NCI-H2171 (cell line): ENCODE data around the gene TASL.
"Not testable (repeated sequence)": the region's sequence is repeated elsewhere in the genome, so short reads cannot be mapped to it uniquely, and the experiment has no call there.

Source experiments
- DNase-seq: peaks from one replicate; lab custom pipeline; 2025; lab: John Stamatoyannopoulos, UW

TASL gene

DNA sequence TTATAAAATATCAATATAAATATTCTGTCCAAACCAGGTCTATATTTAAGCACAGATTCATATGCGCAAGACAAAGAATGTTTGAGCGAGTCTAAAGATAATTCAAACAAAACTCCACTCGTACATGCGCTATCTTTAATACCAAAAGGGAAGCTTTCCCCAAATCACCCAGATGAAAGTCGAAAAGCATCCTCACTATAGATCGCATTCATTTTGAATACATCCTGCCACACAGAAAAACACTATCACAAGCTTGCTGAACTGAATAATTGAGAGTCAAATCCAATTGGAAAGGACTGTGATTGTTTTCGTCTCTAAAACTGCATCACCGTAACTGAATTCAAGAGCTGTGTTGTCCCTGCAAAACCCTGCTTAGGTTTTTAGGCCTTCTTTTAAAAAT lies 685 bp downstream of the TASL start:
- no peak for DNase-seq

DNA sequence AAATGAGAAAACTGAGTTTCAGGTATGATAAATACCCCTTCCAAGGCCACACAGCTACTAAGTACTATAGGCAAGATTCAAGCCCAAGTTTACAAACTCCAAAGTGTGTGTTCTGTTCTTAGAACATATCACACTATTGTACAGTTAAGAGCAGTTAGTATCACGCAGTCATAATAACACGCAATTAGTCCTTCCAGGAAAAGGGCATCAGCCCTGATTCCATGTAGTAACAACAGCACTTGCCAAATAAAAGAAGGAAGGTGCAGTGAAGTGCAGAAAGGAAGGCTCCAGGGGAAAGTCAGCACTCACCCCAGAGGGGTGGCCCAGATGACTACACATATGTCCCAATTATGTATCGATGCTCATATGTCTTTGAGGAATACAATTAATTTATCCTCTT lies 4.4 kb downstream of the TASL start:
- DNase-seq = no peak

DNA sequence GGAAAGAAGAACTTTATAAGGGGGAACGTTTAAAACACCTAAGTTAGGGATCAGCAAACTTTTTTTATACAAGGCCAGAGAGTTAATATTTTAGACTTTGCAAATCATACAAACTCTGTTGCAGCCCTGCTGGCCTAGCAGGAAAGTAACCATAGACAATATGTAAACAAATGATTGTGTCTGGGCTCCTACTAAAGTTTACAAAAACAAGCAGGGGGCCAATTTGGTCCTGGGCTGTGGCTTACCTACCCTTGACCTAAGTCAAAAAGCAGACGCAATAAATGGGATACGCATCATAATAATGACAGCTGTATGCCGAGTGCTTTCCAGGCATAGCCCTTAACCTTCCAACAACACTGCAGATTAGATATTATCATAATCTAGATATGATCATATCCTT lies 4.9 kb downstream of the TASL start:
- DNase-seq = no peak

DNA sequence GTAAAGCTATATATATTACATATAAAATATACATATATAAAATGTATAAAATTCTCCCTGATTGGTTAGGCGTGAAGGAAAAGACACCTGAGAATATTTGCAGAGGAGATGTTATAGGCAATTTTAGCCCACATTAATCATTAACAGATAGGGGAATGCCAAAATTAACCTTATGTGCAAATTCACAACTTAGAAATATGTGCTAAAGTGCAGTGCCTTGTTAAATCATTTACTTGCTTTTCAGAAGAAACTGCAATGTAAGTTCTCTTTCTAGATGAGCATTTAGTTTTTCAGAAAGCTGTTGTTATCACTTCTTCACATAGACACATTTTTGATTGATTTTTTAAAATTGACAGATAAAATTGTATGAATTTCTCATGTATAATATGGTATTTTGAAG lies 5.6 kb downstream of the TASL start:
- no peak for DNase-seq

DNA sequence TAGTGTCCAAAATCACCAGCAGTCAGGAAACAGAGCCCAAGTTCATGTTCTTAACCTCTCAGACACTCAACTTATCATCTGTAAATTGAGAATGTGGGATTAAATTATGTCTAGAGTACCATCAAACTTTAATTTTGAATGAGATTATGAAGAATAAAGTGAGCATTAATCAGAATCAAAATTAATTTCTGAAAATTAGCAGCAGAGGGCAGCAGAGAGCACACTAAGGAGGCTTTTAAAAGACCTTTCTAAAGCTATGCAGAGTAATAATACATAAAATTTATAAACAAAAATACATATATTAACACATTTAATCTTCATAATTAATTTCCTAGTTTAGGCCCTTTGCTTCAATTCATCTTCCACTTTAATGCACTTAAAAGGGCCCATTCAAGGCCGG lies 7.1 kb downstream of the TASL start:
- no peak for DNase-seq

DNA sequence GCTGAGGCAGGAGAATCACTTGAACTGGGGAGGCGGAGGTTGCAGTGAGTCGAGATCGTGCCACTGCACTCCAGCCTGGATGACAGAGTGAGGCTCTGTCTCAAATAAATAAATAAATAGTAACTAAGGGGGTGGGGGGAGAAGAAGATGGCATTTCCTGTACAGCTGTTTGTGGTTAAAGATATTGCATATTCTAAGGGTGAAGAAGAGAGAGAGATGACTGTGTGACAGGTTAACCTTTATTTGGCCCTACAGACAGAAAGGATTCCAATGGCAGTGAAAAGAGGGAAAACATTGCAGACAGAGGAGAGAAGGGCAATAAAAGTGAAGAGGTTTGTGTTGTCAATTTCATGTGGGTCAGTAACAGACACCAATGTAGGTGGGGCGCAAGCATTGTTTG lies 9.4 kb downstream of the TASL start:
- no peak for DNase-seq

DNA sequence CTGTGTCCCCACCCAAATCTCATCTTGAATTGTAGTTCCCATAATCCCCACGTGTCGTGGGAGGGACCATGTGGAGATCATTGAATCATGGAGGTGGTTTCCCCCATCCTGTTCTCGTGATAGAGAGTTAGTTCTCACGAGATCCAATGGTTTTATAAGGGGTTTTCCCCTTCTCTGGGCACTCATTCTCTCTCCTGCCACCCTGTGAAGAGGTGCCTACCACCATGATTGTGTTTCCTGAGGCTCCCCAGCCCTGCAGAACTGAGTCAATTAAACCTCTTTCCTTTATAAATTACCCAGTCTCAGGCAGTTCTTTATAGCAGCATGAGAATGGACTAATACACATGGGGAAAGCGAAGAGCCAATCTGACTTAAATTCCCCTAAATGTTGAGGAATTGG lies 14.5 kb downstream of the TASL start:
- not testable (repeated sequence) for DNase-seq

DNA sequence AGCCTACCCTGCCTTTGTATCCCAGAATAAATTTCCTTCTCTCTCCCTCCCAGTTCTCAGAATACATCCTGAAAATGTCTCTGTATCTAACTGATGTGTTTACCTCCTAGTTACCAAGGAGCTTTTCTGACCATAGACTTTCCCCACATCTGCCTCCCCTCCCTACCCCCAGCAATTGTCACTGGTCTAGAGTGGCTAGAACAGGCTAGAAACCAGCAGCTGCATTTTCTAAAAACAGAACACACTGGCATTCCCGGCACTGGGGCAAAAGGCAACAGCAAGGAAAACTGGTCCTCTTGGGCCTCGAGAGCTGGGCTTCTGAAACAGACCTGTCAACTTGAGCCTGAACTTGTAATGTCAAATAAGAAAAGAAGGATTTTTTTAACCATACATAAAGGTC lies 16.4 kb downstream of the TASL start:
- DNase-seq = no peak

DNA sequence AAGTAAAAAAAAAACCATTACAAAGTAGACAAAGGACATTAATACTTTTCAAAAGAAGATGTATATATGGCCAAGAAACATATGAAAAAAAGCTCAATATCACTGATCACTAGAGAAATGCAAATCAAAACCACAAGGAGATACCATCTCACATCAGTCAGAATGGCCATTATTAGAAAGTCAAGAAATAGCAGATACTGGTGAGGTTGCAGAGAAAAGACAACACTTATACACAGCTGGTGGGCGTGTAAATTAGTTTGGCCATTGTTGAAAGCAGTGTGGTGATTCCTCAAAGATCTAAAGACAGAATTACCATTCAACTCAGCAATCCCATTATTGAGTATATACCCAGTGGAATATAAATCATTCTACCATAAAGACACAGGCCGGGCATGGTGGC lies 39.3 kb downstream of the TASL start:
- DNase-seq = no peak

DNA sequence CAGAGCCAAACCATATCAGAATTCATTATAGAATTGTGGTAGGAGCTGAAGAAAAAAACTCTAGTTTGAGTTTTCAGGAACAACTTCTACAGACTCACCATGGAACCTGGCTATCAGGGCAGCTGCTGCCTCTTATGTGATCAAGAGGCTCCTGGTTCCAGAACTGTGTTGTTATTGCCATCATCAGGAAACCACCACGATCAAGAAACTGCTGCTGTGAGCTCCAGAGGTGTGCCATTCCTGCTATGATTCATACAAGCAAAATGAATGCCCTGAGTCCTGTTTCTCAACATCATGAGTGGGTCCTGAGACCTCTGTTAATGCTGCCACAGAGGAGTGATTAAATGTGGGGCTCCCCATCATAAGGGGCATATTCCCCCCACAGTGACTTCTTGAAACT lies 43.7 kb downstream of the TASL start:
- no peak for DNase-seq

DNA sequence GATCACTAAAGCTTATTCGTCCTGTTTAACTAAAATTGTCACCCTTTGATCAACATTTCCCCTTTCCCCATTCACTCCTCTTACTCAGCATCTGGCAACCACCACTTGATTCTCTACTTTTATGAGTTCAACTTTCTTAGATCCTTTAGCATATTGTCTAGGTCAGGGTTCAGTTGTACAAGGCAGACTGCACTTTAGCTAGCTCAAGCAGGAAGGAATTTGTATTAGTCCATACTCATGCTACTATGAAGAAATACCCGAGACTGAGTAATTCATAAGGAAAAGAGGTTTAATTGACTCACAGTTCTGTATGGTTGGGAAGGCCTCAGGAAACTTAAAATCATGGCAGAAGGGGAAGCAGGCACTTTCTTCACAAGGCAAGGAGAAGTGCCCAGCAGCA lies 44.3 kb downstream of the TASL start:
- no peak for DNase-seq

DNA sequence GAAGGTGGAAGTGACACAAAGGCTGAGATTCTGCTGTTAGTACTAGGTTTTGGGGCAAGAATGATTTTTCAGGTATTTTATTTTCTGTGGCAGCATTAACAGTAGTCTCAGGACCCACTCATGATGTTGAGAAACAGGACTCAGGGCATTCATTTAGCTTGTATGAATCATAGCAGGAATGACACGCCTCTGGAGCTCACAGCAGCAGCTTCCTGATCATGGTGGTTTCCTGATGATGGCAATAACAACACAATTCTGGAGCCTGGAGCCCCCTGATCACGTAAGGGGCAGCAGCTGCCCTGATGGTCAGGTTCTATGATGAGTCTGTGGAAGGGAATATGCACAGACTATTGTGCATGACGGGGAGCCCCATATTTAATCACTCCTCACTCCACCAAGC lies 47.0 kb downstream of the TASL start:
- DNase-seq = no peak

DNA sequence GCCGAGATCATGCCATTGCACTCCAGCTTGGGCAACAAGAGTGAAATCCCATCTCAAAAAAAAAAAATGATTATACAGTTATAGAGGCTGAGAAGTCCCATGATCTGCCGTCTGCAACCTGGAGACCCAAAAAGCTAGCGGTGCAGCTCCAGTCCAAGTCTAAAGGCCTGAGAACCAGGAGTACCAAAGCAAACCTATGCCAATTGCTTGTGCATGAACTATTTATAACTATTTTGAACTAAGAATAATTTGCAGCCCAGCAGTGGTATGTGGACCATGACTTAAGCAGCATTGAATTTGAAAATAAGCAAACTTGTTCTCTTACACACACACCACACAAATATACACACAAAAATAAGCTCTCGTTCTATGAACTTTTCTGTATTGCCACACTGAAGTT lies 51.8 kb downstream of the TASL start:
- DNase-seq = no peak

DNA sequence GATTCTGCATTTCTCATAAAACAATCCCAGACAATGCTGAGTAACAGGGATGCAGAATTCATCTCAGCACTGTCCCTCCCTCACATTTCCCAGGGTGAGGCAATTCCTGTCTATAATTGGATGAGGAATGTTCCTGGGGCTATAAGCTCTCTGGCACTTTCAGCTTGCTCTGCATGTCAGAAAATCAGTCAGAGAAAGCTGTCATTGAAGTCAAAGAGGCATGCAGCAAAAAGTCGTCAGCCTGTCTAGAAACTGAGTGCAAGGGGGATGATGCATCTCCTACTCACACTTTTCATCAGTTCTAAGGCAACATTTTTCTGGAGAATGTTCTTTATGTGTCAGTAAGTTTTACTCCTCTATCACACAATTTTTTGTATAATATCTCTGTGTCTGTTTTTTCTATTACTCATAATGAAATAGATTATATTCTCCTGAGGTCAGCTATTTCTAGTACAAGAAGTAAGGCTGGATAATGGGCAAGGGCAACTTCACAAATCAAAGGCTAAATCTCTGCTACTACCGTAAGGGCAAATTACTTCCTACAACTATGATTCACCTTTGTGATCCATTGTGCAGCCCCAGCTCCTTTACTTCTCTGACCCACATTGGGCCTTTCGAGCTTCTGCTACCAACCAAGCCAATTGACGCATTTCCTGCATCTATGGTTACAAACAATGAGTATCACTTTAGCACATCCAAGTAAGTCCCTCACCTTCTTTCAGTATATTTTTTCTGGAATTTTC lies 56.0 kb downstream of the TASL start:
- DNase-seq = no peak

DNA sequence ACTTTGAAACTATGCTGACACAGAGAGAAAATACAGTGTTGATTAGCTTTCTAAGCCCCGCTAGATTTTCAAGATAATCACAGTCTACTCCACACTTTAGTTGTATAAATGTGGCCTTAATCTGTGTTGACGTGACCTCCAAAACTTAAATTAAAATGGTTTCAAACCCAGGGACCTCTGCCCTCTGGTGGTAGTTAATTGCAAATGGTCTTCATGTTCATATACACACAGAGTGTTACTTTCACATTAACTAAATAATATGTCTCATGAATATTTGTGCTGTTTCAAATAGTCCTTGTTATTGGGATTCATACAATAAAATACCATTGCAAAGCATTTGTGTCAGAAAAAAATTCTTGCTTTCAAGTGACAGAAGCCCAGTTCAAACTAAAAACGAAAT lies 64.3 kb downstream of the TASL start:
- DNase-seq = no peak
